ENCODE data around the gene SREBF1.
"Not testable (repeated sequence)": the region's sequence is repeated elsewhere in the genome, so short reads cannot be mapped to it uniquely, and the experiment has no call there.

SREBF1 gene

GRCh38 chr17:17811381-17812210, 25.2 kb downstream of the SREBF1 start:
- DNase-seq (ENCODE audit: low spot score) = no peak

DNA sequence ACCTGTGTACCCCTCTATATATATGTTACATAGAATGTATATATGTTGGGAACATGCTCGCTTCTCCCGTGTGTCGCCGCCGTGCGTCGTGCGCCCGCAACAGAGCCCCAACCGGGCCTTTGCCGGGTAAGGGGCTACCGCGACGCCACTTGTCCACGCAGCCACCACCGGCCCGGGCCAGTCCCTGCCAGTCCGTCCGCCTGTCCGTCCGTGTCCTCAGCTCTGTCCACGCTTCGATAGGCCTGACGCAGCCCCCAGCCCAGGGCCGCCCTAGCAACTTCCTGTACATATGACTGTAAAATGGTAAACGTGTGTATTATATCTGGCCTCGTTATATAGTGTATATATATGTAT, 25.9 kb downstream of the SREBF1 start:
- no peak for DNase-seq (ENCODE audit: low spot score)

DNA sequence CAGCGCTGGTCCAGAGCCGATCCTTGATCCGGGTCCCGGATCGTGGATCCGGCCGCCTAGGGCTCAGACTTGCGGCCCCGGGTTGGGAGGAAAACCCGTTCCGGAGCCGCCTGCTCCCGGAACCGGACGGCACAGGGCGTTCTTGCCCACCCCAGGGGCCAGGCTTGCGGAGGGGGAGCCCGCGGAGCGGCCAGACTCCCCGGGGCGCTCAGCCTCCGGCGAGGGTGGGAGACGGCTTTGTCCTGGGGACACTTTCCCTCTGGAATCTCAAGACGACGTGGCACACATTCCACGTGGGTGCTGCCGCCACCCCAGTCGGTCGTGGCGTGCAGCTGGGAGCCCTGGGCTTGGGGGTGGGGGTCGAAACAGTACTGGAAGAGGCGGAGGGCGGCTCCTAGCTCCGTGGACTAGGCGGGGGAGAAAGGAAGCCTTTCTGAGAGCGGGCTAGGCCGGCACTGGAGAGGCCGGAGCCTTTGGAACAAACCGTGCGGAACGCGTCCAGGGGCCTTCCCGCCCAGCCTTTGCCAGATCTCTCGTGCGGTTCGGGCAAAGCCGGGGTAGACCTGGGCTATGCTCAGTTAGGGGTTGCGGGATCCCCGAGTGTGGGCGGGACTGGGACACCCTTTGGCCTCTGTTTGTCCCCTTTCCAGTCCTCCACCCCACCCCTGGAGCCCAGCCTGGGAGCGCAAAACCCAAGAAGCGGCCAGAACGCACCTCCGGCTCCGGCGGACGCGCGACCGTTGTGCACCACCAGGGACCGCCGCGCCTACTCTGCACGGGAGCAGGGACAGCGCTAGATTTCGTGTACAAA, 26.5 kb downstream of the SREBF1 start:
- no peak for DNase-seq (ENCODE audit: low spot score)

- DNase-seq (ENCODE audit: low spot score) = no peak
Measured at GRCh38 chr17:17809531-17810083, 27.2 kb downstream of the SREBF1 start.

DNA sequence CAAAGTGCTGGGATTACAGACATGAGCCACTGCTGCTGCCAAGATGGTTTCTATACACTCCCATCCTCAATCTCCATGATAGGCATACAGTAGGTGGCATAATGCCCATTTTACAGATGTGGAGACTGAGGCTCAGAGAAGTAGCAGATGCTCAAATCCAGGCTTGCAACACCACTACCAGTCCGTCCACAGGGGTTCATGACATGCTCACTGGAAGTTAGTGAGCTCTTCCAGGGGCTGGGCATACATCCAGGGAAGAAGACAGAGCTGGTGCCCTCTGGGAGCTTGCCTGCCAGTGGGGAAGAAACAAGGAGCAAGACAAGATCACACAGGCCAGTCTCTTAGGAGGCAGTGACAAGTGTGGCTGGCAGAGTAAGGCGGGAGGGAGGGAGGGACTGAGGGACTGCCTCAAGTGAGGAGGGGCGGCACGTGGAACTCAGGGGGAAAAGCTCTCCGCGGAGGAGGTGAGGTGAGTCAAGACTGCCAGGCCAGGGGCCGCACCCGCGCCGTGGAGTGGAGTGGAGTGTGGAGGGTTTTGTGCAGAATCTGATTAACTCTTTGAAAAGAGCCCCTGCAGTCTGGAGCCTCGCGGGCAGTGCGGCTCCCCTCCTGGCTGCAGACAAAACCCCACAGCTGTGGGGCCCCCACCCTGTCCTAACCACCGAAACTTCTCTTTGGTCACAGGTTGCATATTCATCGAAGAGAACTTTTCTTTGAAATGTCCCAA, 27.9 kb downstream of the SREBF1 start:
- no peak for DNase-seq (ENCODE audit: low spot score)

DNA sequence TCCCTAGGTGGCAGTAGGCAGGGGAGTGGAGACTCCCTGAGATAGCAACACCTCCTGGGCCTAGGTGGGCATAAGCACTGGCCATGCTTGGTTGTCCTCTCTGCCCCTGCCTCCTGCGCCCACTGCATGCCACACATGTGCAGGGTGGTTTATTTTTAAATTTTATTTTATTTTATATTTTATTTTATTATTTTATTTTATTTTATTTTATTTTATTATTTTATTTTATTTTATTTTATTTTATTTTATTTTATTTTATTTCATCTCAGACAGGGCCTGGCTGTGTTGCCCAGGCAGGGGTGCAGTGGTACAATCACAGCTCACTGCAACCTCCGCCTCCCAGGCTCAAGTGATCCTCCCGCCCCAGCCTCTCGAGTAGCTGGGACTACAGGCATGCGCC, 28.6 kb downstream of the SREBF1 start:
- DNase-seq (ENCODE audit: low spot score) = not testable (repeated sequence)

- no peak for DNase-seq (ENCODE audit: low spot score)
Measured at GRCh38 chr17:17807440-17807839, 29.3 kb downstream of the SREBF1 start.

- no peak for DNase-seq (ENCODE audit: low spot score)
Measured at GRCh38 chr17:17806611-17807274, 30.0 kb downstream of the SREBF1 start.

DNA sequence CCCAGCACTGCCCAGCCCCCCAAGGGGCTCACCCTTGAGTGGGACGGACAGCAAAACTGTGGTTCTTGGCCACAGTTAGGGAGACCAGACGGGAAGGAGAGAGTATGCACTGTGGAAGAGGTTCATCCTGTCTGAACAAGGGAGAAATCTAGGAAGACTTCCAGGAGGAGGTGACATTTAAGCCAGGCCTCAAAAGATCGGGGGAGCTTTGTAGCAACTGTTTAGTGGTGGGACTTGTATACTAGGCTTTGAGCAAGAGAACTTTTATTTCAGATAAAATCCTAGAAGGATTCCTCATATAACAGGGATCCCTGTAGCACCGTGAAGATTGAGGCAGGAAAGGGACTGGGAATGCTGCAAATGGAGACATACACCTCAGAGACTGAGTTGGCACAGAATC, 30.8 kb downstream of the SREBF1 start:
- DNase-seq (ENCODE audit: low spot score) = no peak

GRCh38 chr17:17805575-17805974, 31.2 kb downstream of the SREBF1 start:
- DNase-seq (ENCODE audit: low spot score) = no peak

- DNase-seq (ENCODE audit: low spot score) = no peak
Measured at GRCh38 chr17:17804007-17804406, 32.8 kb downstream of the SREBF1 start.

- DNase-seq (ENCODE audit: low spot score) = no peak
Measured at GRCh38 chr17:17801800-17802481, 34.8 kb downstream of the SREBF1 start.

DNA sequence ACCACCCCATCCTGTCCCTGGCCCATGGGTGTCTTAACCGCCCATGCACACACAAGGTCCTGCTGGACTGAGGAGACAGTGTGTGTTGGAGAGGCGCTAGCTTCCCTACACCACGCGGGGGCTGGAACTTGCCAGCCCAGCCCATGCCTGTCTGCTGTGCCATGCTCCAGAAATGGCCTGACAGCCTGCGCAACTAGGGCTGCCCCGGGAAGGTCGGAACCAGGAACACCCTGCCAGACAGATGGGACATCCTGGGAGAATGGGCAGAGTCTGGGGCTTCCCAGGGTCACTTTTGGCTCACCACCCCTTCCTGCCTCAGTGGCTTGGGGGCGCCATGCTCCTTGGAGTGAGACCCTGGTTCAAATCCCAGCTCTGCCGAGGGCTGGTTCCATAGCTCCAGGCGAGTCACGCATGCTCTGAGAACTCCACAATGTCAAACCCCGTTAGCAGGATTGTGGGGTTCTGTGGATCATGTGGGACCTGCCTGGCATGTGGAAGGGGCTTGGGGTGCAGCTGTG, 36.2 kb downstream of the SREBF1 start:
- DNase-seq (ENCODE audit: low spot score) = no peak

- no peak for DNase-seq (ENCODE audit: low spot score)
Measured at GRCh38 chr17:17798573-17799255, 38.1 kb downstream of the SREBF1 start.

GRCh38 chr17:17798010-17798556, 38.7 kb downstream of the SREBF1 start:
- no peak for DNase-seq (ENCODE audit: low spot score)

GRCh38 chr17:17797119-17797809, 39.5 kb downstream of the SREBF1 start:
- DNase-seq (ENCODE audit: low spot score) = no peak

GRCh38 chr17:17796787-17797061, 40.1 kb downstream of the SREBF1 start:
- no peak for DNase-seq (ENCODE audit: low spot score)

GRCh38 chr17:17795946-17796786, 40.6 kb downstream of the SREBF1 start:
- no peak for DNase-seq (ENCODE audit: low spot score)

DNA sequence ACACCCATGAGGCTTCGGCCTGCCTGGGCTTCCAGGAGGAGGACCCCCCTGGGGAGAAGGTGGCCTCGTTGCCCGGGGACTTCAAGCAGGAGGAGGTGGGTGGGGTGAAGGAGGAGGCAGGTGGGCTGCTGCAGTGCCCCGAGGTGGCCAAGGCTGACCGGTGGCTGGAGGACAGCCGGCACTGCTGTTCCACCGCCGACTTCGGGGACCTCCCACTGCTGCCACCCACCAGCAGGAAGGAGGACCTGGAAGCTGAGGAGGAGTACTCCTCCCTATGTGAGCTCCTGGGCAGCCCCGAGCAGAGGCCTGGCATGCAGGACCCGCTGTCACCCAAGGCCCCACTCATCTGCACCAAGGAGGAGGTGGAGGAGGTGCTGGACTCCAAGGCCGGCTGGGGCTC, 41.5 kb downstream of the SREBF1 start:
- no peak for DNase-seq (ENCODE audit: low spot score)
